Islet precursor cell (in vitro differentiated cells): ENCODE results near the gene CYTH3.
"Not testable (repeated sequence)": the region's sequence is repeated elsewhere in the genome, so short reads cannot be mapped to it uniquely, and the experiment has no call there.

Experiments
- DNase-seq: peaks from one replicate; pipeline ENCODE4 v3.0.0-alpha.2; 2018

CYTH3 gene

GRCh38 chr7:6227294-6227846 is 45.1 kb downstream of the CYTH3 start:
- no peak for DNase-seq

GRCh38 chr7:6226194-6226799 is 46.1 kb downstream of the CYTH3 start:
- no peak for DNase-seq

GRCh38 chr7:6223411-6223810 is 49.0 kb downstream of the CYTH3 start:
- not testable (repeated sequence) for DNase-seq

GRCh38 chr7:6223010-6223409 is 49.4 kb downstream of the CYTH3 start:
- DNase-seq, result not testable (repeated sequence)

- no peak for DNase-seq
These were observed 50.8 kb downstream of the CYTH3 start for GRCh38 chr7:6221340-6222319.

GRCh38 chr7:6218329-6218728 is 54.1 kb downstream of the CYTH3 start:
- no peak for DNase-seq

GRCh38 chr7:6212008-6212407 is 60.4 kb downstream of the CYTH3 start:
- no peak for DNase-seq

GRCh38 chr7:6210621-6211372 is 61.6 kb downstream of the CYTH3 start:
- no peak for DNase-seq

- no peak for DNase-seq
These were observed 63.1 kb downstream of the CYTH3 start for GRCh38 chr7:6209340-6209739.

- no peak for DNase-seq
These were observed 63.7 kb downstream of the CYTH3 start for GRCh38 chr7:6208573-6209328.

- no peak for DNase-seq
These were observed 66.3 kb downstream of the CYTH3 start for GRCh38 chr7:6205971-6206660.

- no peak for DNase-seq
These were observed 69.0 kb downstream of the CYTH3 start for GRCh38 chr7:6203381-6203780.

GRCh38 chr7:6202117-6202516 is 70.3 kb downstream of the CYTH3 start:
- no peak for DNase-seq

- DNase-seq, result no peak
These were observed 71.5 kb downstream of the CYTH3 start for GRCh38 chr7:6200971-6201370.

- DNase-seq, result no peak
These were observed 73.5 kb downstream of the CYTH3 start for GRCh38 chr7:6198689-6199595.

GRCh38 chr7:6197801-6198551 is 74.4 kb downstream of the CYTH3 start:
- no peak for DNase-seq

GRCh38 chr7:6193709-6194108 is 78.7 kb downstream of the CYTH3 start:
- DNase-seq, result no peak

GRCh38 chr7:6190563-6190962 is 81.9 kb downstream of the CYTH3 start:
- DNase-seq, result not testable (repeated sequence)

- no peak for DNase-seq
These were observed 84.0 kb downstream of the CYTH3 start for GRCh38 chr7:6188389-6188788.

- no peak for DNase-seq
These were observed 85.8 kb downstream of the CYTH3 start for GRCh38 chr7:6186577-6186976.
